HG02970 (cell line): ENCODE measurements around the gene RGMB.
A peak's percentile ranks its signal among the peaks of the same experiment; 100 is the strongest.
"Not testable (repeated sequence)": the region's sequence is repeated elsewhere in the genome, so short reads cannot be mapped to it uniquely, and the experiment has no call there.

Source experiments
- ATAC-seq: cut with Tn5 transposase; IDR thresholded peaks from one replicate; pipeline ENCODE4 v1.9.1; 2021; ENCODE audit warnings: mild to moderate bottlenecking, moderate library complexity, moderate number of reproducible peaks; ENCODE audit not compliant: unreplicated experiment, low FRiP score

Gene RGMB

GRCh38 chr5:98773464-98774191 lies at the start of gene RGMB:
Gene RGMB (plus strand): TSS chr5:98773663. CDS start chr5:98774071, 408 bp downstream.
- peak; percentile 91 for ATAC-seq

GRCh38 chr5:98726258-98726657 lies 47.2 kb upstream of the RGMB start:
- no peak for ATAC-seq

GRCh38 chr5:98727686-98728085 lies 45.8 kb upstream of the RGMB start:
- ATAC-seq, result no peak

DNA sequence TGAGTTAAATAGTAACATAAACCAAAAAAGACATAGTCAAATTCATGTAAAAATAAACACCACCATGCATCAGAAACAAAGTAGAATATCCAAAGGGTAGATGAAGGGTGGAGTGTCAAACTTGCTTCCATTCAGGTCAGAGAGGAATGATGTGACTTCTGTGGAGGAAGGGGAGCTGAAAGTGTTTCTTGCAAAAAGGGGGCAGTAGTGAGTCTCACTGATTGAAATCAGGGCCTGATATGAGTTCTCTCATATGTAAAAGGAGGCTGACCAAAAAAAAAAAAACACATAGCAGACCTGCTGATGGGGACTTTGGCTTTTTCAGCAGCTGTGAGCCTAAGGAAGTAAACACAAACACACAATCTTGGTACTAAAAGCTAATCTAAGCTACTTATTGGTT lies 38.8 kb upstream of the RGMB start:
- ATAC-seq, result no peak

- no peak for ATAC-seq
Measured at GRCh38 chr5:98735806-98736507, 37.5 kb upstream of the RGMB start.

DNA sequence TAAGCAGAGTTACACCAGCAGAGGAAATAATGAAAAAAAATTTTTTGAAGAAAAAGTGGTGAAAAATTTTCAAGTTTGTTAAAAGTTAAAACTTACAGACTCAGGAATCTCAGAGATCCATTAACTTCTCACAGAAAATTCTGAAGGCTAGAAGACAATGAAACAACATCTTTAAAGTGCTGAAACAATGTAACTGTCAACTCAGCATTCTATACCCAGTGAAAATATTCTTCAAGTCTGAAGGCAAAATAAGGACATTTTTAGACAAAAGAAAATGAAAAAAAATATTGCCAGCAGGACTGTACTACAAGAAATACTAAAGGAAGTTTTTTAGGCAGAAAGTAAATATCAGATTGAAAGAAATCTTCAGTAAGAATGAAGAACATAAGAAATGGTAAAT lies 36.7 kb upstream of the RGMB start:
- no peak for ATAC-seq

DNA sequence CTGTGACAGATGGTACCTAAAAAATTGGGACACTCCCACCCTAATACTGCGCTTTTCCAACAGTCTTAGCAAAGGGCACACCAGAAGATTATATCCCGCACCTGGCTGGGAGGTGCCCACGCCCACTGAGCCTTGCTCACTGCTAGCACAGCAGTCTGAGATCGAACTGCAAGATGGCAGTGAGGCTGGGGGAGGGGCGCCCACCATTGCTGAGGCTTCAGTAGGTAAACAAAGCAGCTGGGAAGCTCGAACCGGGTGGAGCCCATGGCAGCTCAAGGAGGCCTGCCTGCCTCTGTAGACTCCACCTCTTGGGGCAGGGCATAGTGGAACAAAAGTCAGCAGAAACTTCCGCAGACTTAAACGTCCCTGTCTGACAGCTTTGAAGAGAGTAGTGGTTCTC lies 36.0 kb upstream of the RGMB start:
- ATAC-seq, result not testable (repeated sequence)

DNA sequence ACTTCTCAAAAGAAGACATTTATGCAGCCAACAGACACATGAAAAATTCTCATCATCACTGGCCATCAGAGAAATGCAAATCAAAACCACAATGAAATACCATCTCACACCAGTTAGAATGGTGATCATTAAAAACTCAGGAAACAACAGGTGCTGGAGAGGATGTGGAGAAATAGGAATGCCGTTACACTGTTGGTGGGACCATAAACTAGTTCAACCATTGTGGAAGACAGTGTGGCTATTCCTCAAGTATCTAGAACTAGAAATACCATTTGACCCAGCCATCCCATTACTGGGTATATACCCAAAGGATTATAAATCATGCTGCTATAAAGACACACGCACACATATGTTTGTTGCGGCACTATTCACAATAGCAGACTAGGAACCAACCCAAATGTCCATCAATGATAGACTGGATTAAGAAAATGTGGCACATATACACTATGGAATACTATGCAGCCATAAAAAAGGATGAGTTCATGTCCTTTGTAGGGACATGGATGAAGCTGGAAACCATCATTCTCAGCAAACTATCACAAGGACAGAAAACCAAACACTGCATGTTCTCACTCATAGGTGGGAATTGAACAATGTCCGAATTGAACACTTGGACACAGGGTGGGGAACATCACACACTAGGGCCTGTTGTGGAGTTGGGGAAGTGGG lies 34.8 kb upstream of the RGMB start:
- not testable (repeated sequence) for ATAC-seq

DNA sequence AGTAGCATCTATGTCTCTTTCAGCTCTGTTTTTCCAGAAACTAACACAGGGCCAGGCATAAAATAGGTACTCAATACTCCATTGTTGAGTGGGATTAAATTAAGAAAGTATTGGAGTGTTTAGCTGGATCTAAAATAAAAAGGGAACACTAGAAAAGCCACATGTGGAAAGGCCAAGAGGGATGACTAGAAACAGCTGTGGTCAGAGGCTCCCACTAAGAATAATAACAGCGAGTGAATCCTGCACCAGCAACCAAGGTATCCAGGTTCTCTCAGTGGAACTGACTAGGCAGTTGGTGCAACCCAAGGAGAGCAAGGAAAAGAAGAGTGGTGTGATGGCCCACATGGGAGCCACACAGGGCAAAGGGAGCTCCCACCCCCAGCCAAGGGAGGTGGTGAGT lies 31.5 kb upstream of the RGMB start:
- ATAC-seq, result no peak

- ATAC-seq, result no peak
Measured at GRCh38 chr5:98742396-98743073, 30.9 kb upstream of the RGMB start.

- not testable (repeated sequence) for ATAC-seq
Measured at GRCh38 chr5:98748259-98748658, 25.2 kb upstream of the RGMB start.

- ATAC-seq, result no peak
Measured at GRCh38 chr5:98749046-98749445, 24.4 kb upstream of the RGMB start.

- ATAC-seq, result no peak
Measured at GRCh38 chr5:98750693-98751092, 22.8 kb upstream of the RGMB start.

GRCh38 chr5:98752331-98752730 lies 21.1 kb upstream of the RGMB start:
- not testable (repeated sequence) for ATAC-seq

- ATAC-seq, result not testable (repeated sequence)
Measured at GRCh38 chr5:98752801-98753200, 20.7 kb upstream of the RGMB start.

DNA sequence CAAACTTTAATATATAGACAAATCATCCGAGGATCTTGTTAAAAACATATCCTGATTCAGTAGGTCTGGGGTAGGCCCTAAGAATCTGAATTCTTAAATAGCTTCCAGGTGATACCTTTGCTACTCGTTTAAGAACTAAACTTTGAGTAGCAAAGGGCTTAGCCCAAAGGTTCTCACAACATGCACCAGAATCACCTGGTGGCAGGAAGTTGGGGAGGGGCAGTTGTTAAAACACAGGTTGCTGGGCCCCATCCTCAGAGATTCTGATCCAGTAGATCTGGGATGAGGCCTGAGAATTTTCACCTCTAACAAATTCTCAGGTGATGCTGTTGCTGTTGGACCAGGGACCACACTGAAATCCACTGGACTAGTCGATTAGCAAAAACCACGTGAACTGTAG lies 20.0 kb upstream of the RGMB start:
- no peak for ATAC-seq

DNA sequence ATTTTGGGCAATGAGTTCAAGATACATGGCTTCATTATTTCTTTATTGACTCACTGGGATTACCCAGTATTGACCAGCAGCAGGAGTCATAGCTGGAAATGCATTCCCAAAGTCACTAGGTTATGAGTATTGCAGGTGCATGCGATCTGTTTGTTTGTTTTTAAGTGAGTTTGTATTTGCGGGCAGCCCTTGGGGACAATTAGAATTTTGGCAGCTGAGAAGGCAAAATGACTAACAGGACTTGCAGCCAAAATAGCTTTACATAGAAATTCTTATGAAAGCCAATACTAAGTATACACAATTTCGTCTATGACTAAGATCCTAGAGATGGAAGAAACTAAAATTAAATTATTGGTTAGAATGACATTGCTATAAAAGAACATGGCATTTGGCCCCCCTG lies 18.1 kb upstream of the RGMB start:
- no peak for ATAC-seq

GRCh38 chr5:98757978-98758377 lies 15.5 kb upstream of the RGMB start:
- no peak for ATAC-seq

- ATAC-seq, result no peak
Measured at GRCh38 chr5:98763001-98763630, 10.3 kb upstream of the RGMB start.

GRCh38 chr5:98765815-98766214 lies 7.6 kb upstream of the RGMB start:
- no peak for ATAC-seq
